HS-27A (cell line): ENCODE results near the gene ANK3.
"Not testable (repeated sequence)": the region's sequence is repeated elsewhere in the genome, so short reads cannot be mapped to it uniquely, and the experiment has no call there.

Source experiments
- DNase-seq: peaks from one replicate; pipeline ENCODE4 v3.0.0-alpha.2; 2012; ENCODE audit warnings: low read depth, missing footprints

Gene ANK3

GRCh38 chr10:60093317-60093716, 296.4 kb downstream of the ANK3 start:
- no peak for DNase-seq

- DNase-seq = no peak
These were observed 302.8 kb downstream of the ANK3 start for GRCh38 chr10:60086862-60087261.

GRCh38 chr10:60086421-60086820, 303.3 kb downstream of the ANK3 start:
- no peak for DNase-seq

GRCh38 chr10:60082744-60083344, 306.8 kb downstream of the ANK3 start:
- DNase-seq = no peak

GRCh38 chr10:60082341-60082740, 307.3 kb downstream of the ANK3 start:
- DNase-seq = no peak

GRCh38 chr10:60073781-60074656, 315.7 kb downstream of the ANK3 start:
- DNase-seq = no peak

- DNase-seq = no peak
These were observed 316.3 kb downstream of the ANK3 start for GRCh38 chr10:60073397-60073780.

- no peak for DNase-seq
These were observed 320.4 kb downstream of the ANK3 start for GRCh38 chr10:60069311-60069710.

- DNase-seq = no peak
These were observed 339.3 kb downstream of the ANK3 start for GRCh38 chr10:60050366-60050765.

GRCh38 chr10:60048091-60048501, 341.6 kb downstream of the ANK3 start:
- peak; percentile 5 for DNase-seq

GRCh38 chr10:60045571-60045970, 344.1 kb downstream of the ANK3 start:
- no peak for DNase-seq

- no peak for DNase-seq
These were observed 344.7 kb downstream of the ANK3 start for GRCh38 chr10:60044971-60045370.

- DNase-seq = peak; percentile 9
These were observed 345.4 kb downstream of the ANK3 start for GRCh38 chr10:60044242-60044641.

- DNase-seq = no peak
These were observed 346.0 kb downstream of the ANK3 start for GRCh38 chr10:60043561-60044241.

- no peak for DNase-seq
These were observed 346.8 kb downstream of the ANK3 start for GRCh38 chr10:60042914-60043313.

GRCh38 chr10:60042262-60042661, 347.4 kb downstream of the ANK3 start:
- no peak for DNase-seq

GRCh38 chr10:60041489-60042133, 348.1 kb downstream of the ANK3 start:
- DNase-seq = no peak

- DNase-seq = no peak
These were observed 349.5 kb downstream of the ANK3 start for GRCh38 chr10:60040014-60040662.

- DNase-seq = no peak
These were observed 353.7 kb downstream of the ANK3 start for GRCh38 chr10:60035984-60036383.

GRCh38 chr10:60035375-60035774, 354.3 kb downstream of the ANK3 start:
- not testable (repeated sequence) for DNase-seq

- DNase-seq = peak; percentile 9
These were observed 357.0 kb downstream of the ANK3 start for GRCh38 chr10:60032723-60033122.

- no peak for DNase-seq
These were observed 358.0 kb downstream of the ANK3 start for GRCh38 chr10:60031664-60032063.
